ENCODE data around the gene GMPR.

GMPR gene

GRCh38 chr6:16277101-16277981 lies 39.0 kb downstream of the GMPR start:
- H3K4me3 ChIP-seq = peak overlapping the region; percentile 39
- DNase-seq (ENCODE audit: low spot score) = peak; percentile 93
- peak overlapping the region; percentile 19 to 82 for H3K27ac ChIP-seq
- TF ChIP-seq CTCF (IDR thresholded peaks at IDR 0.05) = peak; percentile 13

- H3K27ac ChIP-seq = peak overlapping the region; percentile 19 to 82
- H3K4me3 ChIP-seq = peak overlapping the region; percentile 24
- no peak for TF ChIP-seq CTCF (IDR thresholded peaks at IDR 0.05)
- no peak for DNase-seq (ENCODE audit: low spot score)
Observed at GRCh38 chr6:16278048-16278724, 39.8 kb downstream of the GMPR start.

GRCh38 chr6:16278750-16279149 lies 40.4 kb downstream of the GMPR start:
- Histone ChIP-seq H3K4me3 (no peak overlapping the region), H3K27ac (peak overlapping the region in 1 of 2 donors; percentile 82)
- TF ChIP-seq CTCF (IDR thresholded peaks at IDR 0.05) = no peak
- no peak for DNase-seq (ENCODE audit: low spot score)

GRCh38 chr6:16279243-16279642 lies 40.9 kb downstream of the GMPR start:
- DNase-seq (ENCODE audit: low spot score) = no peak
- no peak for TF ChIP-seq CTCF (IDR thresholded peaks at IDR 0.05)

GRCh38 chr6:16282370-16282769 lies 44.0 kb downstream of the GMPR start:
- TF ChIP-seq CTCF (IDR thresholded peaks at IDR 0.05) = no peak
- Histone ChIP-seq H3K4me3 (no peak overlapping the region), H3K27ac (no peak overlapping the region)
- no peak for DNase-seq (ENCODE audit: low spot score)

More at GRCh38 chr6:16279243-16279642, 40.9 kb downstream of the GMPR start:
- H3K27ac ChIP-seq = peak overlapping the region in 1 of 2 donors; percentile 82
- no peak overlapping the region for H3K4me3 ChIP-seq

- TF ChIP-seq CTCF (IDR thresholded peaks at IDR 0.05) = no peak
- DNase-seq (ENCODE audit: low spot score) = no peak
- Histone ChIP-seq H3K27ac (no peak overlapping the region), H3K4me3 (no peak overlapping the region)
Observed at GRCh38 chr6:16284472-16284871, 46.1 kb downstream of the GMPR start.
